ENCODE measurements around the gene GPR25.

- TF ChIP-seq CTCF (IDR thresholded peaks at IDR 0.05 in 2 of 3, conservative IDR thresholded peaks at IDR 0.05 in 1 of 3; ENCODE audit: control insufficient read depth in 2 of 3, extremely low read depth in 1 of 3, insufficient read depth in 1 of 3, low read depth in 3 of 3, low read length in 3 of 3) (no peak), REST (IDR thresholded peaks at IDR 0.05; ENCODE audit: low read depth, low read length) (no peak), TBL1XR1 (IDR thresholded peaks at IDR 0.05; ENCODE audit: low read depth, low read length) (no peak), CEBPB (IDR thresholded peaks at IDR 0.05; ENCODE audit: borderline replicate concordance in 1 of 2, low read depth in 2 of 2, low read length in 2 of 2) (no peak), RB1 (IDR thresholded peaks at IDR 0.05; ENCODE audit: borderline replicate concordance) (no peak), BHLHE40 (IDR thresholded peaks at IDR 0.05; ENCODE audit: borderline replicate concordance in 1 of 2, low read depth in 2 of 2, low read length in 1 of 2) (no peak)
These were observed 28.1 kb downstream of the GPR25 start for GRCh38 chr1:200900877-200901276.
